K562 (cell line): Measurements from ENCODE around the gene MARK2. TPM values are rescaled to one million over a fixed set of nuclear protein-coding genes. Genes with fewer than 3 reads are reported as not detected.
A peak's percentile ranks its signal among the peaks of the same experiment; 100 is the strongest.

Experiments used
- ATF7 ChIP-seq: fragments of 450-650 bp; IDR thresholded peaks from 2 replicates; pipeline ENCODE4 v1.7.1; 2014; ENCODE audit warnings: mild to moderate bottlenecking, moderate library complexity
- BHLHE40 ChIP-seq: IDR thresholded peaks from 2 replicates; pipeline ENCODE4 v1.6.1; 2011; ENCODE audit warnings: low read length, improper control_type of control experiment
- BRF2 ChIP-seq: IDR thresholded peaks from 3 replicates; pipeline ENCODE4 v1.6.1; 2011; ENCODE audit warnings: borderline replicate concordance, mild to moderate bottlenecking; ENCODE audit not compliant: insufficient read length, insufficient read depth
- CEBPB ChIP-seq: fragments of 450-650 bp; IDR thresholded peaks from 2 replicates; pipeline ENCODE4 v1.6.1; 2016; ENCODE audit warnings: missing genetic modification characterization, missing compliant biosample characterization
- EP400 ChIP-seq: fragments of 450-650 bp; IDR thresholded peaks from 2 replicates; pipeline ENCODE4 v1.6.1; 2017; ENCODE audit warnings: antibody characterized with exemption, mild to moderate bottlenecking, moderate library complexity
- HDGF ChIP-seq: fragments of 450-650 bp; IDR thresholded peaks from 2 replicates; pipeline ENCODE4 v1.6.1; 2016
- MCM7 ChIP-seq, 2 experiments: fragments of 450-650 bp; IDR thresholded peaks; 2 replicates each; pipeline ENCODE4 v1.6.1; 2016 to 2018
- PBX2 ChIP-seq, 2 experiments: IDR thresholded peaks in 1 of 2; conservative IDR thresholded peaks in 1 of 2; 2 replicates each; pipeline ENCODE4 v1.6.1; 2016; ENCODE audit warnings: low read depth in 2 of 2, mild to moderate bottlenecking in 1 of 2, missing compliant biosample characterization in 1 of 2, missing genetic modification characterization in 1 of 2, moderate library complexity in 1 of 2
- SMAD2 ChIP-seq: fragments of 150-350 bp; IDR thresholded peaks from 2 replicates; pipeline ENCODE4 v1.6.1; 2014; ENCODE audit warnings: low read depth, mild to moderate bottlenecking, low read length
- SMARCA4 ChIP-seq: fragments of 450-650 bp; IDR thresholded peaks from 2 replicates; pipeline ENCODE4 v1.6.1; 2016
- SMARCA5 ChIP-seq: fragments of 450-650 bp; IDR thresholded peaks from 2 replicates; pipeline ENCODE4 v1.6.1; 2016
- TCFL5 ChIP-seq: fragments of 250-450 bp; sonication (Bioruptor Pico); conservative IDR thresholded peaks from 2 replicates; pipeline ENCODE4 v1.6.1; 2021; ENCODE audit warnings: mild to moderate bottlenecking, moderate library complexity, matching md5 sums
- UBTF ChIP-seq, 2 experiments: IDR thresholded peaks; 2 replicates each; pipeline ENCODE4 v1.6.1; 2012; ENCODE audit warnings: improper control_type of control experiment in 2 of 2, low read depth in 2 of 2, low read length in 2 of 2, borderline replicate concordance in 1 of 2
- ZNF274 ChIP-seq: IDR thresholded peaks from 2 replicates; pipeline ENCODE4 v1.6.1; 2011; ENCODE audit warnings: low read depth, mild to moderate bottlenecking, low read length, moderate library complexity, borderline replicate concordance
- ZNF347 ChIP-seq: fragments of 450-650 bp; formaldehyde crosslinking; IDR thresholded peaks from 2 replicates; pipeline ENCODE4 v1.4.0; 2020; ENCODE audit warnings: low read depth, mild to moderate bottlenecking, moderate library complexity
- ZNF445 ChIP-seq: fragments of 250-450 bp; sonication (Bioruptor Pico); IDR thresholded peaks from 2 replicates; pipeline ENCODE4 v1.4.0; 2020; ENCODE audit warnings: low read depth, mild to moderate bottlenecking, moderate library complexity
- polyA plus RNA-seq, 8 experiments: library from polyadenylated mRNA; depleted of rRNA in 4 of 8; stranded (reverse) in 5 of 8; unstranded in 3 of 8; fragments of >200 nt; fragmentation: Nextera tagmentation in 2 of 8; fragmentation: Illumina TruSeq in 1 of 8; extraction: Ambion mirVana in 2 of 8; extraction: Trizol in 1 of 8; gene quantifications; 2 replicates each; pipeline versions ENCODE4 v1.2.1 to v1.2.3, GENCODE V29; 2011 to 2014; ENCODE audit warnings: inconsistent platforms in 1 of 8, missing spikeins in 1 of 8
- total RNA-seq, 7 experiments: library from RNA; depleted of rRNA in 6 of 7; stranded (reverse); fragments of >200 nt in 6 of 7; fragmentation: Illumina TruSeq in 2 of 7; extraction: Trizol in 2 of 7; gene quantifications; 2 replicates each; pipeline versions ENCODE4 v1.2.1 to v1.2.3, GENCODE V29; 2011 to 2021; ENCODE audit warnings: low replicate concordance in 1 of 7

Gene MARK2
- total and polyA plus RNA-seq, 9 of the 15 experiments (the other 6 are each of a cell fraction or from before 2014, with no cell fraction given) = 0.32 to 43.5 (median 15.1) TPM

- no peak for TF ChIP-seq PBX2 (CRISPR knock-in tag; IDR thresholded peaks at IDR 0.05; ENCODE audit: low read depth)
- no peak for TF ChIP-seq PBX2 (tag; conservative IDR thresholded peaks at IDR 0.05; ENCODE audit: low read depth)
- TF ChIP-seq TCFL5 = no peak
- TF ChIP-seq BHLHE40 = 0 out of 2 replicates have a peak, but pooled peaks have one; percentile 5
- TF ChIP-seq MCM7 (IDR thresholded peaks at IDR 0.05) = no peak
- peak; percentile 63 for TF ChIP-seq EP400
- peak in 1 of 2 experiments; percentile 63; a peak in 1 of 4 replicates for TF ChIP-seq UBTF (IDR thresholded peaks at IDR 0.05; ENCODE audit: borderline replicate concordance in 1 of 2, low read depth in 2 of 2, low read length in 2 of 2)
- no peak for TF ChIP-seq ZNF347 (CRISPR knock-in tag)
- peak; percentile 95 for TF ChIP-seq CEBPB (tag)
- no peak for TF ChIP-seq SMARCA4
- no peak for TF ChIP-seq BRF2
- TF ChIP-seq ZNF274 = no peak
- TF ChIP-seq SMARCA5 = 0 out of 2 replicates have a peak, but pooled peaks have one; percentile 25
- no peak for TF ChIP-seq ZNF445 (CRISPR knock-in tag)
- TF ChIP-seq ATF7 = 0 out of 2 replicates have a peak, but pooled peaks have one; percentile 7
- no peak for TF ChIP-seq SMAD2
- TF ChIP-seq HDGF = 0 out of 2 replicates have a peak, but pooled peaks have one; percentile 70
Measured at GRCh38 chr11:63888170-63889086, 49.5 kb downstream of the MARK2 start (continued).
